OCI-LY3 (cell line): ENCODE results near the gene NOP10.
"Not testable (repeated sequence)": the region's sequence is repeated elsewhere in the genome, so short reads cannot be mapped to it uniquely, and the experiment has no call there.

Experiments used
- H2AFZ ChIP-seq: fragments of 200-600, 300-600 bp; shearing (Covaris generic); 2 replicates; pipeline ENCODE4 v1.6.0; 2014; ENCODE audit warnings: antibody characterized with exemption, low read depth, low read length
- H3K27ac ChIP-seq: fragments of 200-600, 300-600 bp; sonication (generic); 2 replicates; pipeline ENCODE4 v1.5.1; 2014; ENCODE audit warnings: mild to moderate bottlenecking, low read length, moderate library complexity, mixed read lengths
- H3K27me3 ChIP-seq: fragments of 200-600, 300-600 bp; sonication (generic); 2 replicates; pipeline ENCODE4 v1.6.1; 2014; ENCODE audit warnings: low read depth, low read length, mixed read lengths
- H3K36me3 ChIP-seq: fragments of 200-600, 300-600 bp; sonication (generic); replicated peaks from 2 replicates; pipeline ENCODE3; 2014; ENCODE audit warnings: low read depth, low read length, mixed read lengths
- H3K4me1 ChIP-seq: fragments of 300-600, 200-600 bp; sonication (generic); 2 replicates; pipeline ENCODE4 v1.6.1; 2014; ENCODE audit warnings: low read length, mixed read lengths
- H3K4me2 ChIP-seq: fragments of 200-600, 300-600 bp; sonication (generic); 2 replicates; pipeline ENCODE4 v1.6.1; 2014; ENCODE audit warnings: low read length, mixed read lengths
- H3K4me3 ChIP-seq: fragments of 300-600, 200-600 bp; sonication (generic); 2 replicates; pipeline ENCODE4 v1.5.1; 2014; ENCODE audit warnings: antibody characterized with exemption, mild to moderate bottlenecking, low read length, moderate library complexity
- H3K79me2 ChIP-seq: fragments of 300-600, 200-600 bp; shearing (Covaris generic); 2 replicates; pipeline ENCODE4 v1.6.1; 2014; ENCODE audit warnings: mild to moderate bottlenecking, low read length, mixed read lengths
- H3K9ac ChIP-seq: fragments of 300-600, 200-600 bp; shearing (Covaris generic); 2 replicates; pipeline ENCODE4 v1.6.0; 2014; ENCODE audit warnings: mild to moderate bottlenecking, low read length, moderate library complexity
- H3K9me3 ChIP-seq: fragments of 200-600, 300-600 bp; shearing (Covaris generic); 2 replicates; pipeline ENCODE4 v1.6.1; 2014; ENCODE audit warnings: low read length, mixed read lengths; ENCODE audit not compliant: insufficient read depth
- H4K20me1 ChIP-seq: fragments of 200-600, 300-600 bp; sonication (generic); 2 replicates; pipeline ENCODE4 v1.6.1; 2016; ENCODE audit warnings: low read length, mixed read lengths; ENCODE audit not compliant: insufficient read depth
- EZH2phosphoT487 ChIP-seq: fragments of 200-600 bp; shearing (Covaris generic); IDR thresholded peaks from 2 replicates; pipeline ENCODE4 v1.6.1; 2018; ENCODE audit warnings: antibody characterized with exemption, mixed run types, low read depth
- TF ChIP-seq, protein P1 (sequence below): fragments of 200-600, 300-600 bp; sonication (generic); IDR thresholded peaks from 2 replicates; pipeline ENCODE4 v1.5.1; 2014; ENCODE audit warnings: antibody characterized with exemption, low read length, low read depth

NOP10 gene

DNA sequence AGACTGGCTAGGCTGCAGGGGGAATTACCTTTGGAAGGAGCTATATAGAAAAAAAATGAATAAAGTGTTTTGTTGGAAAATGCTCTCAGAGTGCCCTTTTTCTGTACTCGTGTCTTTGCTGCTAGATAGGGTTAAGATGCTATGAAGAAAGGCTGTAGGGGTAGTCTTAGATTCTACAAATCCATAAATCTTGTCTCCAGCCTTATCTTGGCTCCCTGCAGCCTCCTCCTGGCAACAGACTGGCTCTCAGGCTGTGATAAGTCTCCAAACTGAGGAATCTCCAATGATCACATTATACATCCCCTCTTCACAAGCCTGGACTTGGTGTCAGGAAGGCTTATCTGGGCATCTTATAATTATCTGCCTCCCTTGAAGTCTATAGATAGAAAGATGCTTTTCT is 14.7 kb upstream of the NOP10 start:
- Histone ChIP-seq H2AFZ (no peak overlapping the region), H3K4me2 (no peak overlapping the region), H3K79me2 (no peaks in the 10 kb centered on the region), H3K9me3 (no peaks in the 10 kb centered on the region), H3K27me3 (no peaks in the 10 kb centered on the region), H3K4me3 (no peak overlapping the region), H3K36me3 (peaks cover 58% of the 10 kb centered on the region), H3K27ac (no peak overlapping the region), H3K9ac (no peak overlapping the region), H3K4me1 (no peaks in the 10 kb centered on the region), H4K20me1 (no peaks in the 10 kb centered on the region)
- TF ChIP-seq, protein P1, sequence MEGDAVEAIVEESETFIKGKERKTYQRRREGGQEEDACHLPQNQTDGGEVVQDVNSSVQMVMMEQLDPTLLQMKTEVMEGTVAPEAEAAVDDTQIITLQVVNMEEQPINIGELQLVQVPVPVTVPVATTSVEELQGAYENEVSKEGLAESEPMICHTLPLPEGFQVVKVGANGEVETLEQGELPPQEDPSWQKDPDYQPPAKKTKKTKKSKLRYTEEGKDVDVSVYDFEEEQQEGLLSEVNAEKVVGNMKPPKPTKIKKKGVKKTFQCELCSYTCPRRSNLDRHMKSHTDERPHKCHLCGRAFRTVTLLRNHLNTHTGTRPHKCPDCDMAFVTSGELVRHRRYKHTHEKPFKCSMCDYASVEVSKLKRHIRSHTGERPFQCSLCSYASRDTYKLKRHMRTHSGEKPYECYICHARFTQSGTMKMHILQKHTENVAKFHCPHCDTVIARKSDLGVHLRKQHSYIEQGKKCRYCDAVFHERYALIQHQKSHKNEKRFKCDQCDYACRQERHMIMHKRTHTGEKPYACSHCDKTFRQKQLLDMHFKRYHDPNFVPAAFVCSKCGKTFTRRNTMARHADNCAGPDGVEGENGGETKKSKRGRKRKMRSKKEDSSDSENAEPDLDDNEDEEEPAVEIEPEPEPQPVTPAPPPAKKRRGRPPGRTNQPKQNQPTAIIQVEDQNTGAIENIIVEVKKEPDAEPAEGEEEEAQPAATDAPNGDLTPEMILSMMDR: no peak
- TF ChIP-seq EZH2phosphoT487: no peak

DNA sequence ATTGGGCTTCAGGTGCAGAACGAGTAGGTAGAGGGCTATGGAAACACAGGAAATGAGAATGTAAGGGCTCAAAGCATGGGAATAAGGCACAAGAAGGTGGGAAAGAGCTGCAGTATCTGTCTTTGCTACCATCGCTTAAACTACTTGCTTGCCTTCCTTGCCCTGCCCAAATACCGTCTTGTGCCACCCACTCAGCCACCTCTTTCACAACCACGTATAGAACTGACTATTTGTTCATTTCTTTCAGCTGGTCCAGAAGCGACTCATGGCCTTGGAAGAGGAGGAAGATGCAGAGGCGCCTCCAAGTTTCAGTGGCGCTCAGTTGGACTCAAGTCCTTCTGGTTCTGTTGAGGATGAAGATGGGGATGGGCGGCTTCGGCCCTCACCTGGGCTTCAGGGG is 12.3 kb upstream of the NOP10 start:
- H3K4me1 ChIP-seq: no peaks in the 10 kb centered on the region
- H2AFZ ChIP-seq: no peak overlapping the region
- H3K36me3 ChIP-seq: peaks cover 40% of the 10 kb centered on the region
- no peak overlapping the region for H3K9ac ChIP-seq
- no peaks in the 10 kb centered on the region for H3K79me2 ChIP-seq
- TF ChIP-seq, protein P1: no peak
- no peak for TF ChIP-seq EZH2phosphoT487
- H3K9me3 ChIP-seq: no peaks in the 10 kb centered on the region
- no peaks in the 10 kb centered on the region for H3K27me3 ChIP-seq
- no peak overlapping the region for H3K4me3 ChIP-seq
- no peaks in the 10 kb centered on the region for H4K20me1 ChIP-seq
- no peak overlapping the region for H3K4me2 ChIP-seq
- no peak overlapping the region for H3K27ac ChIP-seq

DNA sequence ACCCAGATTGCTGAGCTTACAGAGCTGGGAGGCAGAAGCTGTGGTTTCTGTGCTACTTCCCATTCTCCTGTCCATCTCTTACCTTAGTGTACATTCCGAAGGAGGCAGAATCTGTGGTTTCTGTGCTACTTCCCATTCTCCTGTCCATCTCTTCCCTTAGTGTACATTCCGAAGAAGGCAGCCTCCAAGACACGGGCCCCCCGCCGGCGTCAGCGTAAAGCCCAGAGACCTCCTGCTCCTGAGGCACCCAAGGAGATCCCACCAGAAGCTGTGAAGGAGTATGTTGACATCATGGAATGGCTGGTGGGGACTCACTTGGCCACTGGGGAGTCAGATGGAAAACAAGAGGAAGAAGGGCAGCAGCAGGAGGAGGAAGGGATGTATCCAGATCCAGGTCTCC is 11.3 kb upstream of the NOP10 start:
- TF ChIP-seq, protein P1: no peak
- TF ChIP-seq EZH2phosphoT487: no peak
- Histone ChIP-seq H2AFZ (no peak overlapping the region), H3K9me3 (no peaks in the 10 kb centered on the region), H3K27me3 (no peaks in the 10 kb centered on the region), H3K9ac (no peak overlapping the region), H3K4me3 (no peak overlapping the region), H3K36me3 (peaks cover 34% of the 10 kb centered on the region), H4K20me1 (no peaks in the 10 kb centered on the region), H3K27ac (no peak overlapping the region), H3K79me2 (no peaks in the 10 kb centered on the region), H3K4me1 (no peaks in the 10 kb centered on the region), H3K4me2 (no peak overlapping the region)

DNA sequence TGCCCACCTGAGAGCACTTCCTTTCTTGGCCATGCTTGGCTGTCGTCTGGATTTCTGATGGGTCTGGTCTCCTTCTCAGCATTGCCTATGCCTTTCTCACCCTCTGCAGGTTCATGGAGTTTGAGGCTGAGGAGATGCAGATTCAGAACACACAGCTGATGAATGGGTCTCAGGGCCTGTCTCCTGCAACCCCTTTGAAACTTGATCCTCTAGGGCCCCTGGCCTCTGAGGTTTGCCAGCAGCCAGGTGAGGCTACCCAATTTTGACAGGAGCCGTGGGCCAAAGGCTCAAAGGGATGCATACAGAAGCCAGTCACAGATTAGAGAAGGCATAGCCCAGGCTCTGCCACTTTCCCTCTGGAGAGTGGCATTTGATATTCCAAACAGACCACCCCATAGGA is 10.7 kb upstream of the NOP10 start:
- H3K9me3 ChIP-seq: no peaks in the 10 kb centered on the region
- no peaks in the 10 kb centered on the region for H3K79me2 ChIP-seq
- H3K36me3 ChIP-seq: peaks cover 31% of the 10 kb centered on the region
- no peak overlapping the region for H3K4me2 ChIP-seq
- H3K9ac ChIP-seq: no peak overlapping the region
- no peaks in the 10 kb centered on the region for H3K4me1 ChIP-seq
- no peak overlapping the region for H2AFZ ChIP-seq
- no peak overlapping the region for H3K4me3 ChIP-seq
- no peak for TF ChIP-seq EZH2phosphoT487
- TF ChIP-seq, protein P1: no peak
- no peaks in the 10 kb centered on the region for H4K20me1 ChIP-seq
- H3K27me3 ChIP-seq: no peaks in the 10 kb centered on the region
- no peak overlapping the region for H3K27ac ChIP-seq

DNA sequence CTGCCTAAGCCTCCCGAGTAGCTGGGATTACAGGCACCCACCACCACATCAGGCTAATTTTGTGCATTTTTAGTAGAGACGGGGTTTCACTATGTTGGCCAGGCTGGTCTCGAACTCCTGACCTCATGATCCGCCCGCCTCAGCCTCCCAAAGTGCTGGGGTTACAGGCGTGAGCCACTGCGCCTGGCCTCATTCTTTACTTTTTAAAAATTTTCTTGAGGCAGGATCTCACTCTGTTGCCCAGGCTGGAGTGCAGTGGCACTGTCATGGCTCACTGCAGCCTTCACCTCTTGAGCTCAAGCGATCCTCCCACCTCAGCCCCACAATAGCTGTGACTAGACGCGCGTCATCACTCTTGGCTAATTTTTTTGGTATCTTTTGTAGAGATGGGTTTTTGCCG is 10.1 kb upstream of the NOP10 start:
- not testable (repeated sequence) for H4K20me1 ChIP-seq, H2AFZ ChIP-seq, H3K9me3 ChIP-seq, H3K79me2 ChIP-seq, H3K9ac ChIP-seq, H3K27ac ChIP-seq, H3K4me2 ChIP-seq, H3K27me3 ChIP-seq, H3K4me1 ChIP-seq, H3K4me3 ChIP-seq
- H3K36me3 ChIP-seq: peaks cover 31% of the 10 kb centered on the region
